IMR-90 (cell line): ENCODE measurements around the gene CXCL8. TPM values are rescaled to one million over a fixed set of nuclear protein-coding genes. Genes with fewer than 3 reads are reported as not detected.
A peak's percentile ranks its signal among the peaks of the same experiment; 100 is the strongest.

ENCODE experiments used
- ATAC-seq: fragments of 200-7000 bp; cut with Tn5 transposase; 2 replicates; pipeline ENCODE4 v1.9.1; 2020; ENCODE audit warnings: low read depth, mild to moderate bottlenecking, moderate library complexity
- BruUV-seq: library from RNA; stranded (reverse); fragments of 400-500 nt; replicated peaks from 2 replicates; lab custom pipeline; 2021; lab: Mats Ljungman, UMichigan
- CTCF ChIA-PET: fragments of 300-600 bp; formaldehyde crosslinking; extraction: SDS; loops from one replicate; lab custom pipeline; 2021; ENCODE audit warnings: antibody characterized with exemption; lab: Yijun Ruan, JAX
- POLR2A ChIA-PET: fragments of 300-600 bp; sonication (Branson Sonifier 250); formaldehyde crosslinking; loops from one replicate; lab custom pipeline; 2022; ENCODE audit warnings: antibody characterized with exemption; ENCODE audit not compliant: unreplicated experiment; lab: Charles Lee
- DNase-seq: peaks from one replicate; pipeline ENCODE4 v3.0.0; 2013
- H2AFZ ChIP-seq: replicated peaks from 2 replicates; pipeline ENCODE3; 2013; ENCODE audit warnings: low read length, mild to moderate bottlenecking; ENCODE audit not compliant: poor library complexity
- H2AK5ac ChIP-seq: 2 replicates; pipeline ENCODE4 v1.6.1; 2013; ENCODE audit warnings: low read depth, low read length, inconsistent platforms
- H2AK9ac ChIP-seq: replicated peaks from 2 replicates; pipeline ENCODE3; 2013; ENCODE audit warnings: mild to moderate bottlenecking, low read depth, low read length, moderate library complexity; ENCODE audit not compliant: poor library complexity
- H2BK120ac ChIP-seq: 2 replicates; pipeline ENCODE4 v1.6.1; 2013; ENCODE audit warnings: low read depth, low read length, inconsistent platforms
- H2BK15ac ChIP-seq: 3 replicates; pipeline ENCODE4 v1.6.1; 2013; ENCODE audit warnings: low read depth, low read length, inconsistent platforms
- H2BK20ac ChIP-seq: 2 replicates; pipeline ENCODE4 v1.6.1; 2013; ENCODE audit warnings: low read depth, mild to moderate bottlenecking, inconsistent platforms, low read length, moderate library complexity
- H2BK5ac ChIP-seq: 2 replicates; pipeline ENCODE4 v1.6.1; 2013; ENCODE audit warnings: mild to moderate bottlenecking, low read depth, low read length, inconsistent platforms; ENCODE audit not compliant: poor library complexity, severe bottlenecking
- H3K14ac ChIP-seq: replicated peaks from 2 replicates; pipeline ENCODE4 v1.6.1; 2013; ENCODE audit warnings: low read depth, low read length, inconsistent platforms
- H3K18ac ChIP-seq: 2 replicates; pipeline ENCODE4 v1.6.1; 2013; ENCODE audit warnings: low read depth, low read length, control low read depth
- H3K23ac ChIP-seq: 2 replicates; pipeline ENCODE4 v1.6.1; 2013; ENCODE audit warnings: low read depth, low read length, inconsistent platforms
- H3K27ac ChIP-seq: 2 replicates; pipeline ENCODE4 v1.5.1; 2013; ENCODE audit warnings: mild to moderate bottlenecking, control low read depth, low read length; ENCODE audit not compliant: insufficient read depth
- H3K27me3 ChIP-seq: 2 replicates; pipeline ENCODE4 v1.6.1; 2013; ENCODE audit warnings: low read length; ENCODE audit not compliant: control insufficient read depth, insufficient read depth
- H3K36me3 ChIP-seq: 2 replicates; pipeline ENCODE4 v1.6.1; 2013; ENCODE audit warnings: low read length, mixed read lengths; ENCODE audit not compliant: control insufficient read depth, insufficient read depth
- H3K4ac ChIP-seq: 2 replicates; pipeline ENCODE4 v1.6.1; 2013; ENCODE audit warnings: low read depth, low read length, inconsistent platforms
- H3K4me1 ChIP-seq: 2 replicates; pipeline ENCODE4 v1.6.1; 2013; ENCODE audit warnings: low read length, mixed read lengths; ENCODE audit not compliant: control insufficient read depth, insufficient read depth
- H3K4me2 ChIP-seq: 2 replicates; pipeline ENCODE4 v1.6.1; 2013; ENCODE audit warnings: low read depth, mild to moderate bottlenecking, control low read depth, low read length, moderate library complexity
- H3K4me3 ChIP-seq: 2 replicates; pipeline ENCODE4 v1.5.1; 2013; ENCODE audit warnings: low read depth, mild to moderate bottlenecking, control low read depth, low read length, moderate library complexity; ENCODE audit not compliant: insufficient read depth
- H3K56ac ChIP-seq: 2 replicates; pipeline ENCODE4 v1.6.1; 2013; ENCODE audit warnings: low read length, inconsistent platforms; ENCODE audit not compliant: insufficient read depth; ENCODE audit errors: extremely low read depth
- H3K79me1 ChIP-seq, 2 experiments: 2 replicates each; pipeline ENCODE4 v1.6.1; 2013; ENCODE audit warnings: low read length in 2 of 2, inconsistent platforms in 1 of 2, low read depth in 1 of 2
- H3K9ac ChIP-seq: 2 replicates; pipeline ENCODE4 v1.6.1; 2013; ENCODE audit warnings: low read depth, low read length, control low read depth
- H3K9me1 ChIP-seq: 2 replicates; pipeline ENCODE4 v1.6.1; 2013; ENCODE audit warnings: low read length, inconsistent platforms; ENCODE audit not compliant: insufficient read depth
- H3K9me3 ChIP-seq: 2 replicates; pipeline ENCODE4 v1.6.1; 2013; ENCODE audit warnings: low read length; ENCODE audit not compliant: control insufficient read depth, insufficient read depth
- H4K20me1 ChIP-seq: 2 replicates; pipeline ENCODE4 v1.6.1; 2013; ENCODE audit warnings: low read length, inconsistent platforms; ENCODE audit not compliant: insufficient read depth
- H4K5ac ChIP-seq: 2 replicates; pipeline ENCODE4 v1.6.1; 2013; ENCODE audit warnings: mild to moderate bottlenecking, low read depth, low read length, control low read depth
- H4K8ac ChIP-seq, 2 experiments: 2 replicates each; pipeline ENCODE4 v1.6.1; 2013; ENCODE audit warnings: low read depth in 2 of 2, low read length in 2 of 2, control low read depth in 1 of 2, inconsistent platforms in 1 of 2
- H4K91ac ChIP-seq: 2 replicates; pipeline ENCODE4 v1.6.1; 2013; ENCODE audit warnings: low read depth, low read length, inconsistent platforms; ENCODE audit not compliant: insufficient read depth
- BHLHE40 ChIP-seq: fragments of 150-350 bp; IDR thresholded peaks from 2 replicates; pipeline ENCODE4 v1.6.1; 2016; ENCODE audit warnings: mild to moderate bottlenecking, low read depth, low read length
- CEBPB ChIP-seq: IDR thresholded peaks from 2 replicates; pipeline ENCODE4 v1.6.1; 2012; ENCODE audit warnings: low read depth, low read length, improper control_type of control experiment
- CHD1 ChIP-seq: IDR thresholded peaks from 2 replicates; pipeline ENCODE4 v1.6.1; 2012; ENCODE audit warnings: low read depth, low read length, improper control_type of control experiment
- MAFK ChIP-seq: IDR thresholded peaks from 2 replicates; pipeline ENCODE4 v1.6.1; 2012; ENCODE audit warnings: low read depth, low read length, improper control_type of control experiment
- MAZ ChIP-seq: IDR thresholded peaks from 2 replicates; pipeline ENCODE4 v1.6.1; 2012; ENCODE audit warnings: low read depth, mild to moderate bottlenecking, low read length, improper control_type of control experiment, moderate library complexity, borderline replicate concordance
- MXI1 ChIP-seq: IDR thresholded peaks from 2 replicates; pipeline ENCODE4 v1.6.1; 2012; ENCODE audit warnings: low read depth, mild to moderate bottlenecking, low read length, moderate library complexity, borderline replicate concordance
- POLR2A ChIP-seq: IDR thresholded peaks from 2 replicates; pipeline ENCODE4 v1.6.1; 2012; ENCODE audit warnings: mild to moderate bottlenecking, low read depth, low read length
- RAD21 ChIP-seq: IDR thresholded peaks from 2 replicates; pipeline ENCODE4 v1.6.1; 2012; ENCODE audit warnings: low read length, improper control_type of control experiment
- SMC3 ChIP-seq: fragments of 150-350 bp; IDR thresholded peaks from 2 replicates; pipeline ENCODE4 v1.6.1; 2016; ENCODE audit warnings: low read depth, mild to moderate bottlenecking, antibody characterized with exemption, low read length, moderate library complexity
- WGBS, 2 experiments: methylation state at CpG; one replicate each; pipeline versions ENCODE4 v1.1.5 to v1.1.7; 2013; ENCODE audit warnings: missing lambda C conversion rate in 2 of 2; ENCODE audit not compliant: insufficient read length in 1 of 2; ENCODE audit errors: extremely low coverage in 2 of 2; 5-methylcytosine and 5-hydroxymethylcytosine counted together
- dilution Hi-C: fragments of 300-500 bp; cut with HindIII; formaldehyde crosslinking; loops from one replicate; pipeline ENCODE4 v1.14.3; 2018; ENCODE audit warnings: low sequenced_read_pairs; ENCODE audit not compliant: unreplicated experiment
- in situ Hi-C: fragments of 300-500 bp; cut with MboI; formaldehyde crosslinking; loops from 3 replicates; pipeline ENCODE4 v1.14.3; 2019; ENCODE audit warnings: low sequenced_read_pairs, inconsistent platforms, mixed read lengths
- intact Hi-C: fragments of 100-400 bp; cut with micrococcal nuclease; formaldehyde crosslinking; loops from 2 replicates; pipeline ENCODE4 v1.10.0; 2022
- polyA plus RNA-seq, 3 experiments: library from polyadenylated mRNA; depleted of rRNA; stranded (reverse); fragments of >200 nt; gene quantifications; 2 replicates each; pipeline ENCODE4 v1.2.3, GENCODE V29; 2012; ENCODE audit warnings: low replicate concordance in 1 of 3
- total RNA-seq: library from RNA; depleted of rRNA; stranded (reverse); fragments of >200 nt; gene quantifications from 2 replicates; pipeline ENCODE4 v1.2.3, GENCODE V29; 2012

CXCL8 gene
- total and polyA plus RNA-seq, 2 of the 4 experiments (the other 2 are of a cell fraction) = 2.2 to 2.7 TPM

DNA sequence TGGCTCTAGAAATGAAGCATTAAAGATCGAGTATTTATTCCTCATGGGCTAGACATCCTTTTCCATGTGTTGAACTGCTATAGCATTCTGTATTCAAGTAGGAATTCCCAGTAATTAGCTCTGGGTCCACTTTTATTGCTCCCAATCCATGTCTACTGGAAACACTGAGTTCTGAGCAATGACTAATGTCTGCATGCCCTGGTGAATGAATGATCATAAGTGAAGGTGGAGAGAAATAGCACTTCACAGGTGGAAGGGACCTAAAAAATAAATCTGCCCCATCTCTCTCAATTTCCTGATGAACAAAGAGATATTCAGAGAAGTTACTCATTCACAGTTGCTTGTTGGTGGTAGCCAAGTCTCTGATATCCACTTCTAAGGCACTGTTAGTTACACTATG, 34.6 kb upstream of the CXCL8 start:
- peak overlapping the region; percentile 76; the same call in 1 of the 2 replicates for H2AK5ac ChIP-seq
- no peaks in the 10 kb centered on the region for H3K27me3 ChIP-seq
- intact Hi-C loops (loop anchor here (5.0 kb wide), 1 partner anchor 707 kb away; no protein-coding TSS in a partner anchor), dilution Hi-C loops (no loop called here), in situ Hi-C loops (loop anchor here (25.0 kb wide), 1 partner anchor 932 kb away; no protein-coding TSS in a partner anchor)
- H2BK20ac ChIP-seq = peak overlapping the region; percentile 81
- peaks cover 7% of the 10 kb centered on the region for H3K9me1 ChIP-seq
- H3K4me3 ChIP-seq = no peak overlapping the region
- POLR2A ChIA-PET = no interaction called here
- H2BK120ac ChIP-seq = peak overlapping the region; percentile 69
- H2BK15ac ChIP-seq = peak overlapping the region; percentile 75
- no peaks in the 10 kb centered on the region for H3K36me3 ChIP-seq
- H3K9ac ChIP-seq = no peak overlapping the region
- H3K56ac ChIP-seq = no peak overlapping the region; the same call in 1 of the 2 replicates
- H4K5ac ChIP-seq = no peak overlapping the region
- no peak overlapping the region; the same call in 1 of the 2 replicates for H3K27ac ChIP-seq
- H4K91ac ChIP-seq = peak overlapping the region; percentile 64
- no peaks in the 10 kb centered on the region for H3K79me1 ChIP-seq
- H4K8ac ChIP-seq = peak overlapping the region; percentile 2 to 28; a peak in 3 of 4 replicates
- CTCF ChIA-PET = no interaction called here
- no TSS peak for BruUV-seq
- TF ChIP-seq SMC3 = no peak
- no peak for TF ChIP-seq CEBPB
- TF ChIP-seq MXI1 = no peak
- TF ChIP-seq MAFK = no peak
- no peak for TF ChIP-seq RAD21
- no peak for TF ChIP-seq CHD1
- no peak for TF ChIP-seq BHLHE40
- TF ChIP-seq POLR2A = no peak
- TF ChIP-seq MAZ = no peak
- no peaks in the 10 kb centered on the region for H3K9me3 ChIP-seq
- peak overlapping the region; percentile 58; the same call in 1 of the 2 replicates for H3K18ac ChIP-seq
- no peak overlapping the region for H3K4me2 ChIP-seq
- no peaks in the 10 kb centered on the region for H4K20me1 ChIP-seq
- H2AFZ ChIP-seq = no peak overlapping the region
- ATAC-seq (no peak), DNase-seq (no peak)
- no peak overlapping the region for H2AK9ac ChIP-seq
- H2BK5ac ChIP-seq = peak overlapping the region; percentile 40
- WGBS, 2 experiments = no CpG with 5 or more reads among the region's 1 CpG
- H3K23ac ChIP-seq = no peak overlapping the region
- H3K4me1 ChIP-seq = peaks cover 20% of the 10 kb centered on the region
- H3K14ac ChIP-seq = peak overlapping the region; percentile 14; the same call in 1 of the 2 replicates
- peak overlapping the region; percentile 32; the same call in 1 of the 2 replicates for H3K4ac ChIP-seq
